Right atrium auricular region (tissue), 2 donors: Measurements from ENCODE around the gene MTOR. TPM values are rescaled to one million over a fixed set of nuclear protein-coding genes. Genes with fewer than 3 reads are reported as not detected.
A peak's percentile ranks its signal among the peaks of the same experiment; 100 is the strongest.

ENCODE experiments used
- DNase-seq: peaks from one replicate; pipeline ENCODE4 v3.0.0-alpha.2; 2019; ENCODE audit warnings: low spot score
- H3K27ac ChIP-seq, 2 donors: fragments of 200-600 bp; sonication (generic); 1 replicate in 1 of 2; 2 replicates in 1 of 2; pipeline ENCODE4 v1.5.1; 2016 to 2019
- H3K27me3 ChIP-seq, 2 donors: fragments of 200-600 bp; sonication (generic); one replicate each; pipeline versions ENCODE4 v1.5.1 to v1.6.0; 2017 to 2019
- H3K36me3 ChIP-seq: fragments of 200-600 bp; sonication (generic); one replicate; pipeline ENCODE4 v1.5.1; 2016
- H3K4me1 ChIP-seq, 2 donors: fragments of 200-600 bp; sonication (generic); one replicate each; pipeline versions ENCODE4 v1.5.1 to v1.6.0; 2017 to 2019
- H3K4me3 ChIP-seq, 2 donors: fragments of 200-600 bp; sonication (generic); 1 replicate in 1 of 2; 2 replicates in 1 of 2; pipeline ENCODE4 v1.5.1; 2017 to 2019; ENCODE audit warnings: mild to moderate bottlenecking in 1 of 2, moderate library complexity in 1 of 2
- H3K9me3 ChIP-seq, 2 donors: fragments of 200-600 bp; sonication (generic); one replicate each; pipeline ENCODE4 v1.5.1; 2019
- total RNA-seq, 2 donors: library from RNA; depleted of rRNA; stranded (reverse); fragments of >200 nt; gene quantifications; one replicate each; pipeline ENCODE4 v1.1.0, GENCODE V29; 2016
- TF ChIP-seq, protein P1 (sequence below), 2 donors: fragments of 200-600 bp; sonication (generic); IDR thresholded peaks; one replicate each; pipeline ENCODE4 v1.5.1; 2019; ENCODE audit warnings: antibody characterized with exemption in 2 of 2

The MTOR gene
- total RNA-seq, 2 donors from 2014 or later = 28.1 to 36.0 TPM

DNA sequence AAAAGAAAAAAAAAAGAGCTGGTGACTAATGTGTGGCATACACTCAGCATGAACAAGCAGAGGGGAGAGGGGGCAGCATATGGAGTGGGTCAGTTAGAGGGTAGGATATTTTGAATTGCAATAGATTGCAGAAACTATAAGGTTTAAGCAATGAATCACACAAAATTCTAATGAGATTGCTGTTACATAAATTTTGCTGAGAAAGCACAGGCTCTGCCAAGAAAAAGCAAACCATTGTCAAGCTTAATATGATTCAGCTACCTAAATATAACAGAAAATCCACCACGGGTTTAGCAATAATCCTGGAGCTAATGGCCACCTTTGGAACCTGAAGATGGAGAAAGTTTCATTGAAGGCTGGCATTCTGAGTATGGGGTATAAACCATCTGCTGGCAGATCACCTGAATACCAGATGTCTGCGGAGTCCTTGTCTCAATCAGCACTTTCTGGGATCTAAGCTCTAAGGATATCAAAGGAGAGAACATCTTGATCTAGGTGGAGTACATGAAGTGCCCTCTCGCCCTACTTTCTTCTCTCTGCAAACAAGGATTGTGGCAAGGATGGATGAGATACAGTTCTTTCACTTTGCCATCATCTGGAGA, 103.5 kb downstream of the MTOR start:
- Histone ChIP-seq H3K4me3 (no peak overlapping the region), H3K27me3 (no peaks in the 10 kb centered on the region), H3K27ac (peak overlapping the region in 1 of 2 donors; percentile 65), H3K36me3 (peaks cover 7% of the 10 kb centered on the region), H3K9me3 (no peaks in the 10 kb centered on the region), H3K4me1 (peaks cover 0 to 25% of the 10 kb centered on the region in 2 donors)
- TF ChIP-seq, protein P1, sequence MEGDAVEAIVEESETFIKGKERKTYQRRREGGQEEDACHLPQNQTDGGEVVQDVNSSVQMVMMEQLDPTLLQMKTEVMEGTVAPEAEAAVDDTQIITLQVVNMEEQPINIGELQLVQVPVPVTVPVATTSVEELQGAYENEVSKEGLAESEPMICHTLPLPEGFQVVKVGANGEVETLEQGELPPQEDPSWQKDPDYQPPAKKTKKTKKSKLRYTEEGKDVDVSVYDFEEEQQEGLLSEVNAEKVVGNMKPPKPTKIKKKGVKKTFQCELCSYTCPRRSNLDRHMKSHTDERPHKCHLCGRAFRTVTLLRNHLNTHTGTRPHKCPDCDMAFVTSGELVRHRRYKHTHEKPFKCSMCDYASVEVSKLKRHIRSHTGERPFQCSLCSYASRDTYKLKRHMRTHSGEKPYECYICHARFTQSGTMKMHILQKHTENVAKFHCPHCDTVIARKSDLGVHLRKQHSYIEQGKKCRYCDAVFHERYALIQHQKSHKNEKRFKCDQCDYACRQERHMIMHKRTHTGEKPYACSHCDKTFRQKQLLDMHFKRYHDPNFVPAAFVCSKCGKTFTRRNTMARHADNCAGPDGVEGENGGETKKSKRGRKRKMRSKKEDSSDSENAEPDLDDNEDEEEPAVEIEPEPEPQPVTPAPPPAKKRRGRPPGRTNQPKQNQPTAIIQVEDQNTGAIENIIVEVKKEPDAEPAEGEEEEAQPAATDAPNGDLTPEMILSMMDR (IDR thresholded peaks at IDR 0.05) = no peak
- no peak for DNase-seq

DNA sequence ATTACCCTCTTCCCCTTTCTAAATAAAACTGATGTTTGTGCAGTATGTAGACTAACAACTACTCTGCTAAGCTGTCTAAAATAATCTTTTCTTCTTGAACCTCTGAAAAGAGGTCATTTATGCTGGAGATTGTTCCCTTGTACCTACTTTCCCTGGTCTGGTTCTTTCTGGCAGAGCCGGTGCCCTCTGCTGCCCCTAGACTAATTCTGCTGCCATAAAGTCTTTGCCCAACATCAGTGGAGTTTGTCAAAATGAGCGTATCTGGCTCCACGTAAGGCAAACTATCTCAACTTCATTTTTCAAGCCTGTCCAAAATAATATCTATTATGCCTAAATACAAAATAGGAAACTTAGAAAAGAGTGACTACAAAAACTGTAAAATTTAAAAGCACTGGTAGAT, 104.1 kb downstream of the MTOR start:
- peaks cover 0 to 25% of the 10 kb centered on the region in 2 donors for H3K4me1 ChIP-seq
- DNase-seq = no peak
- peak overlapping the region; percentile 62 to 65 for H3K27ac ChIP-seq
- no peak overlapping the region for H3K4me3 ChIP-seq
- no peaks in the 10 kb centered on the region for H3K9me3 ChIP-seq
- TF ChIP-seq, protein P1 (IDR thresholded peaks at IDR 0.05) = no peak
- peaks cover 7% of the 10 kb centered on the region for H3K36me3 ChIP-seq
- no peaks in the 10 kb centered on the region for H3K27me3 ChIP-seq

DNA sequence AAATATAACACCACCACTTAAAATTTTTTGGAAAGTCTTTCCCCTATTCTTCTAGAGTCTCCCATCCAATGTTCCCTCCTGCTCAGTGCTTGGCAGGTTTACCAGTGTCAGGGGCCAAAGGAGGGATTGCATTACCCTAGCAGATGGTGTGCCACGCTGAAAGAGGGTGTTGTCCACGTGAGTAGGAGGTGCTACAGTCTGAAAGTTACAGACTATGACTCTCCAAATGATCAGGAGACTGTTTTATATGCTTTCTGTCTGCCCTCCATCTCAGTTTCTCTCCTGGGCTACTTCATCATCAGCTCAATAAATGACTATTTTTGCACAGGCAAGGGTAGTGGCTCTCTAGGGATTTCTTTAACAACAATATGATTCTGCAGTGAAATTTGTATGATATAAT, 104.5 kb downstream of the MTOR start:
- TF ChIP-seq, protein P1 (IDR thresholded peaks at IDR 0.05) = no peak
- Histone ChIP-seq H3K9me3 (no peaks in the 10 kb centered on the region), H3K36me3 (peaks cover 7% of the 10 kb centered on the region), H3K4me3 (no peak overlapping the region), H3K4me1 (peaks cover 0 to 25% of the 10 kb centered on the region in 2 donors), H3K27me3 (no peaks in the 10 kb centered on the region), H3K27ac (peak overlapping the region; percentile 62 to 65)
- DNase-seq = peak; percentile 63

DNA sequence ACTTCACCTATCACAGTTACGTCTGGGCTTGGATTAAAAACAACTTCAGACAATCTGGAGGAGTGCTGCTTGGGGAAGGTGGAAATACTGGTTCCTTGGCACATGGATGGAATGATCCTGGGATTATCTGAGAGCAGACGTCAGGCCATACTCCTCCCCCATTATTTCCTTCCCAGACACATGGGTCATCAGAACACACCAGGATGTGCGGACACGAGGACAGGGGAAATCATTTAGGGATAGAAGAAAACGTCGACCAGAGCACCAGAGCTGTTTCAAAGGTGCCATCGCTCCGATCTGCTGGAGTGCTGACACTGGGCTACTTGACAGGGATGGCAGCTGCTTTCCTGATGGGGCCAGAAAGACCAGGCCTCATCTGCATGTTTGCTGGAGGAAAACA, 105.0 kb downstream of the MTOR start:
- H3K4me3 ChIP-seq = no peak overlapping the region
- H3K4me1 ChIP-seq = peaks cover 0 to 28% of the 10 kb centered on the region in 2 donors
- H3K36me3 ChIP-seq = peaks cover 7% of the 10 kb centered on the region
- DNase-seq = no peak
- TF ChIP-seq, protein P1 (IDR thresholded peaks at IDR 0.05) = no peak
- H3K9me3 ChIP-seq = no peaks in the 10 kb centered on the region
- no peaks in the 10 kb centered on the region for H3K27me3 ChIP-seq
- peak overlapping the region; percentile 62 to 65 for H3K27ac ChIP-seq

DNA sequence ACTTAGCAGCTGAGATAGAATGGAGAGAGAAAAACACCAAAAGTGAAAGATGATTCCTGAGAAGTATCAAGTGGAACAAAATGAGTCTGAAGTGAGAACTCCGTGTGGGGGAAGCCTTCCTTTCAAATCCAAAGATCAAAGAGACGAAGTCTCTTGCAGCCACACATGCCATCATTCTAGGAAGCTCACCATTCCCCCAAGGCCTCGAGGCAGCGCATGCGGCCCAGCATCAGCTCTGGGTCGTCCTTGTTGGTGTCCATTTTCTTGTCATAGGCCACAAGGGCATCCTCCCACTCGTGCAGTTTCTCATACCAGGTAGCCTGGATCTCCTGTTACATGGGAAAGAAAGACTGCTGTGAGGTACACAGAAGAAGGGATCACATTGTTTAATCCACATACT, 105.4 kb downstream of the MTOR start:
- no peak for DNase-seq
- Histone ChIP-seq H3K4me3 (no peak overlapping the region), H3K4me1 (peaks cover 0 to 32% of the 10 kb centered on the region in 2 donors), H3K27me3 (no peaks in the 10 kb centered on the region), H3K36me3 (peaks cover 7% of the 10 kb centered on the region), H3K9me3 (no peaks in the 10 kb centered on the region), H3K27ac (peak overlapping the region; percentile 62 to 65)
- TF ChIP-seq, protein P1 (IDR thresholded peaks at IDR 0.05) = no peak

DNA sequence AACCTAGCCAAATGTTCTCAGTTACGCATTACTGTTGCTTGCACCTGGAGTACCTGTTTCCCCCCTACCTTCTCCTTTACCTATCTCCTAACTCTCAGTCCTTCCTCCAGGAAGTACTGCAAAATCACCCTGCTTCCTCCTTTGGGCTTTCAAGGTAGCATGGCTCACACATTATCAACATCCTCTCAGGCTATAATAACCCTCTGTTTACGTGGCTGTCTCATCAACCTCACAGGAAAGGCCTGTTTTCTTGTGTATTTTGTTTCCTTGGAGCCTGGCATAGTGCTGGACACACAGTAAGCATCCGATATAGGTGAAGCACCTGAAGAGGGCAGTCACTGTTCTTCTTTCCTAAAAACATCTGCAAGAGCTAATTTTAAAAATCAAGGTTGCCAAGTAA, 105.9 kb downstream of the MTOR start:
- Histone ChIP-seq H3K36me3 (peaks cover 7% of the 10 kb centered on the region), H3K27ac (no peak overlapping the region)

More for the DNA sequence above, 105.9 kb downstream of the MTOR start:
- no peaks in the 10 kb centered on the region for H3K9me3 ChIP-seq
- H3K4me3 ChIP-seq = no peak overlapping the region
- H3K27me3 ChIP-seq = no peaks in the 10 kb centered on the region
- no peak for DNase-seq
- TF ChIP-seq, protein P1 (IDR thresholded peaks at IDR 0.05) = no peak
- H3K4me1 ChIP-seq = peaks cover 0 to 37% of the 10 kb centered on the region in 2 donors
